ENCODE data around the gene CDCP1.

CDCP1 gene

GRCh38 chr3:45137656-45138181 is 8.5 kb downstream of the CDCP1 start:
- H3K27ac Mint-ChIP-seq = no peak overlapping the region
- no peak overlapping the region for H3K4me3 Mint-ChIP-seq
- no peaks in the 10 kb centered on the region for H3K36me3 Mint-ChIP-seq (ENCODE audit: low read depth)
- H3K4me1 Mint-ChIP-seq = peaks cover 20% of the 10 kb centered on the region
- peaks cover 17% of the 10 kb centered on the region for H3K27me3 Mint-ChIP-seq (ENCODE audit: low read depth, poor library complexity)
- DNase-seq = no peak
- peaks cover 10% of the 10 kb centered on the region for H3K9me3 Mint-ChIP-seq
- TF ChIP-seq CTCF (IDR thresholded peaks at IDR 0.05) = no peak

GRCh38 chr3:45135959-45136358 is 10.2 kb downstream of the CDCP1 start:
- H3K4me3 Mint-ChIP-seq = no peak overlapping the region
- H3K4me1 Mint-ChIP-seq = peaks cover 20% of the 10 kb centered on the region
- no peaks in the 10 kb centered on the region for H3K36me3 Mint-ChIP-seq (ENCODE audit: low read depth)
- no peak overlapping the region for H3K27ac Mint-ChIP-seq
- peaks cover 3% of the 10 kb centered on the region for H3K27me3 Mint-ChIP-seq (ENCODE audit: low read depth, poor library complexity)
- DNase-seq = no peak
- no peak for TF ChIP-seq CTCF (IDR thresholded peaks at IDR 0.05)
- H3K9me3 Mint-ChIP-seq = peaks cover 10% of the 10 kb centered on the region

- no peak for TF ChIP-seq CTCF (IDR thresholded peaks at IDR 0.05)
- DNase-seq = no peak
- H3K4me3 Mint-ChIP-seq = no peak overlapping the region
- peaks cover 10% of the 10 kb centered on the region for H3K9me3 Mint-ChIP-seq
- H3K4me1 Mint-ChIP-seq = peaks cover 20% of the 10 kb centered on the region
- no peaks in the 10 kb centered on the region for H3K36me3 Mint-ChIP-seq (ENCODE audit: low read depth)
- H3K27ac Mint-ChIP-seq = no peak overlapping the region
- H3K27me3 Mint-ChIP-seq (ENCODE audit: low read depth, poor library complexity) = peaks cover 3% of the 10 kb centered on the region
These were observed 11.2 kb downstream of the CDCP1 start for GRCh38 chr3:45134758-45135521.

- peaks cover 3% of the 10 kb centered on the region for H3K9me3 Mint-ChIP-seq
These were observed 13.5 kb downstream of the CDCP1 start for GRCh38 chr3:45132568-45133211.

GRCh38 chr3:45131201-45131600 is 15.0 kb downstream of the CDCP1 start:
- TF ChIP-seq CTCF (IDR thresholded peaks at IDR 0.05) = no peak
- Mint-ChIP-seq H3K9me3 (no peaks in the 10 kb centered on the region), H3K36me3 (ENCODE audit: low read depth) (no peaks in the 10 kb centered on the region), H3K4me1 (peaks cover 10% of the 10 kb centered on the region), H3K27me3 (ENCODE audit: low read depth, poor library complexity) (peaks cover 3% of the 10 kb centered on the region), H3K4me3 (no peak overlapping the region), H3K27ac (no peak overlapping the region)
- no peak for DNase-seq

More at GRCh38 chr3:45132568-45133211, 13.5 kb downstream of the CDCP1 start:
- peaks cover 3% of the 10 kb centered on the region for H3K27me3 Mint-ChIP-seq (ENCODE audit: low read depth, poor library complexity)
- no peak for DNase-seq
- peaks cover 10% of the 10 kb centered on the region for H3K4me1 Mint-ChIP-seq
- TF ChIP-seq CTCF (IDR thresholded peaks at IDR 0.05) = no peak
- no peaks in the 10 kb centered on the region for H3K36me3 Mint-ChIP-seq (ENCODE audit: low read depth)
- H3K27ac Mint-ChIP-seq = no peak overlapping the region
- H3K4me3 Mint-ChIP-seq = no peak overlapping the region
